ENCODE results near the gene SPCS3. TPM values are rescaled to one million over a fixed set of nuclear protein-coding genes. Genes with fewer than 3 reads are reported as not detected.
A peak's percentile ranks its signal among the peaks of the same experiment; 100 is the strongest.

SPCS3 gene
- total and polyA plus RNA-seq, 2 experiments from 2014 or later = 102 to 148 TPM

DNA sequence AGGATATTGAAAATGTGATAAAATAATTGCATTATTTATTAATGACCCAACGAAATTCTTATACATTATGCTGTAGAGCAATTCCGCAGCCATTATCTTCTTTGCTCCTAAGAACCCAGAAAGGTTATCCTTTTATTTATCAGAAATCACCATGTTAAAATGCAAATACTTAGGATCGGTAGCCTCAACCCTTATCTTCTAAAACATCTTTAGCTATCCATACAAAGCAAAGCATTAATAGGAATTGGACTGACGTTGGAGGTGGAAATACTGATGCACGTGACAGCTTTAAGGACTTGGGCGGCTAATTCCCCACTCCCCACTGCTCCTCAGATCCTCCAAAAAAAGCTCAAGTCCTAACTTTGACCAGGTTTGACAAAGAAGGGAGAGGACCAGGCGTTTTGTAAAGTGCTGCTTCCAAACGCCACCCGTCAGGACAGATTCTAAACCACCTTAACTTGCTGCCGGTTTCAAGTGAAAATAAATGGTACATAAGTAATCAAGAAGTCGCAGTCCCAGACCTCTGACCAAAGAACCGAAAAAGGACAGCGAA is 539 bp upstream of the SPCS3 start:
- Histone ChIP-seq H3K36me3 (replicated peaks; ENCODE audit: insufficient read depth, low read depth) (no peaks in the 10 kb centered on the region), H4K20me1 (ENCODE audit: insufficient read depth, poor library complexity, severe bottlenecking) (no peaks in the 10 kb centered on the region), H3K4me3 (peak overlapping the region; percentile 67), H2AFZ (peak overlapping the region; percentile 92), H3K4me1 (ENCODE audit: insufficient read depth) (peaks cover 10% of the 10 kb centered on the region), H3K27ac (peak overlapping the region; percentile 80), H3K9me3 (ENCODE audit: low read depth) (no peaks in the 10 kb centered on the region), H3K4me2 (peak overlapping the region; percentile 80), H3K9me2 (replicated peaks; ENCODE audit: insufficient read depth) (no peaks in the 10 kb centered on the region), H3K27me3 (no peaks in the 10 kb centered on the region), H3K79me2 (peaks cover 37% of the 10 kb centered on the region)
- DNase-seq (ENCODE audit: low spot score) = no peak
- 5% methylated on average over 13 of the region's 13 CpGs for WGBS (ENCODE audit: low lambda C conversion rate, missing lambda C conversion rate)
- TF ChIP-seq EZH2phosphoT487 (IDR thresholded peaks at IDR 0.05; ENCODE audit: low read depth, severe bottlenecking, unreplicated experiment) (no peak), EZH2 (IDR thresholded peaks at IDR 0.05; ENCODE audit: borderline replicate concordance) (no peak), CTCF (IDR thresholded peaks at IDR 0.05; ENCODE audit: poor library complexity) (no peak)

GRCh38 chr4:176320340-176320975 is 692 bp downstream of the SPCS3 start:
- 2% methylated on average over 43 of the region's 44 CpGs for WGBS (ENCODE audit: low lambda C conversion rate, missing lambda C conversion rate)
- TF ChIP-seq EZH2 (IDR thresholded peaks at IDR 0.05; ENCODE audit: borderline replicate concordance) (no peak), CTCF (IDR thresholded peaks at IDR 0.05; ENCODE audit: poor library complexity) (no peak), EZH2phosphoT487 (IDR thresholded peaks at IDR 0.05; ENCODE audit: low read depth, severe bottlenecking, unreplicated experiment) (no peak)
- H2AFZ ChIP-seq = peak overlapping the region; percentile 86
- no peaks in the 10 kb centered on the region for H3K36me3 ChIP-seq (replicated peaks; ENCODE audit: insufficient read depth, low read depth)
- H3K4me1 ChIP-seq (ENCODE audit: insufficient read depth) = peaks cover 10% of the 10 kb centered on the region
- peaks cover 2% of the 10 kb centered on the region for H4K20me1 ChIP-seq (ENCODE audit: insufficient read depth, poor library complexity, severe bottlenecking)
- peaks cover 49% of the 10 kb centered on the region for H3K79me2 ChIP-seq
- H3K9me3 ChIP-seq (ENCODE audit: low read depth) = no peaks in the 10 kb centered on the region
- peak overlapping the region; percentile 92 for H3K4me3 ChIP-seq
- H3K9me2 ChIP-seq (replicated peaks; ENCODE audit: insufficient read depth) = no peaks in the 10 kb centered on the region
- H3K27me3 ChIP-seq = no peaks in the 10 kb centered on the region
- H3K4me2 ChIP-seq = peak overlapping the region; percentile 86
- DNase-seq (ENCODE audit: low spot score) = peak; percentile 92
- H3K27ac ChIP-seq = peak overlapping the region; percentile 98

GRCh38 chr4:176320976-176321361 is 1.2 kb downstream of the SPCS3 start:
- H3K79me2 ChIP-seq = peaks cover 54% of the 10 kb centered on the region
- TF ChIP-seq EZH2phosphoT487 (IDR thresholded peaks at IDR 0.05; ENCODE audit: low read depth, severe bottlenecking, unreplicated experiment) = no peak
- no peak for TF ChIP-seq EZH2 (IDR thresholded peaks at IDR 0.05; ENCODE audit: borderline replicate concordance)
- TF ChIP-seq CTCF (IDR thresholded peaks at IDR 0.05; ENCODE audit: poor library complexity) = no peak
- no peaks in the 10 kb centered on the region for H3K27me3 ChIP-seq
- peaks cover 10% of the 10 kb centered on the region for H3K4me1 ChIP-seq (ENCODE audit: insufficient read depth)
- peaks cover 2% of the 10 kb centered on the region for H4K20me1 ChIP-seq (ENCODE audit: insufficient read depth, poor library complexity, severe bottlenecking)
- WGBS (ENCODE audit: low lambda C conversion rate, missing lambda C conversion rate) = 6% methylated on average over 6 of the region's 6 CpGs
- peak overlapping the region; percentile 86 for H2AFZ ChIP-seq
- H3K4me3 ChIP-seq = peak overlapping the region; percentile 92
- no peak for DNase-seq (ENCODE audit: low spot score)
- no peaks in the 10 kb centered on the region for H3K9me2 ChIP-seq (replicated peaks; ENCODE audit: insufficient read depth)
- H3K27ac ChIP-seq = peak overlapping the region; percentile 98
- H3K9me3 ChIP-seq (ENCODE audit: low read depth) = no peaks in the 10 kb centered on the region
- peak overlapping the region; percentile 86 for H3K4me2 ChIP-seq
- H3K36me3 ChIP-seq (replicated peaks; ENCODE audit: insufficient read depth, low read depth) = no peaks in the 10 kb centered on the region
